HS-5 (cell line): ENCODE data around the gene PTPRE.
"Not testable (repeated sequence)": the region's sequence is repeated elsewhere in the genome, so short reads cannot be mapped to it uniquely, and the experiment has no call there.

Experiments used
- DNase-seq: peaks from one replicate; pipeline ENCODE4 v3.0.0-alpha.2; 2012; ENCODE audit warnings: low read depth

PTPRE gene

GRCh38 chr10:128072941-128073645 is 166.2 kb downstream of the PTPRE start:
- DNase-seq = no peak

GRCh38 chr10:128073890-128074289 is 167.0 kb downstream of the PTPRE start:
- no peak for DNase-seq

GRCh38 chr10:128074589-128074988 is 167.7 kb downstream of the PTPRE start:
- no peak for DNase-seq

- DNase-seq = no peak
Measured at GRCh38 chr10:128077155-128077875, 170.4 kb downstream of the PTPRE start.

GRCh38 chr10:128078136-128078969 is 171.4 kb downstream of the PTPRE start:
- no peak for DNase-seq

- no peak for DNase-seq
Measured at GRCh38 chr10:128080231-128080630, 173.3 kb downstream of the PTPRE start.

GRCh38 chr10:128080641-128081040 is 173.7 kb downstream of the PTPRE start:
- DNase-seq = no peak

GRCh38 chr10:128081222-128081621 is 174.3 kb downstream of the PTPRE start:
- DNase-seq = no peak

- DNase-seq = no peak
Measured at GRCh38 chr10:128081720-128082119, 174.8 kb downstream of the PTPRE start.

- no peak for DNase-seq
Measured at GRCh38 chr10:128083191-128083895, 176.4 kb downstream of the PTPRE start.

GRCh38 chr10:128084364-128084763 is 177.5 kb downstream of the PTPRE start:
- no peak for DNase-seq

- no peak for DNase-seq
Measured at GRCh38 chr10:128084991-128085390, 178.1 kb downstream of the PTPRE start.

GRCh38 chr10:128086003-128086863 is 179.3 kb downstream of the PTPRE start:
- DNase-seq = no peak

- no peak for DNase-seq
Measured at GRCh38 chr10:128087146-128087883, 180.4 kb downstream of the PTPRE start.

- no peak for DNase-seq
Measured at GRCh38 chr10:128087884-128088709, 181.2 kb downstream of the PTPRE start.

GRCh38 chr10:128091636-128092210 is 184.8 kb downstream of the PTPRE start:
- no peak for DNase-seq

GRCh38 chr10:128092454-128092853 is 185.6 kb downstream of the PTPRE start:
- no peak for DNase-seq

GRCh38 chr10:128094596-128094995 is 187.7 kb downstream of the PTPRE start:
- not testable (repeated sequence) for DNase-seq
